ENCODE measurements around the gene USP47.

DNA sequence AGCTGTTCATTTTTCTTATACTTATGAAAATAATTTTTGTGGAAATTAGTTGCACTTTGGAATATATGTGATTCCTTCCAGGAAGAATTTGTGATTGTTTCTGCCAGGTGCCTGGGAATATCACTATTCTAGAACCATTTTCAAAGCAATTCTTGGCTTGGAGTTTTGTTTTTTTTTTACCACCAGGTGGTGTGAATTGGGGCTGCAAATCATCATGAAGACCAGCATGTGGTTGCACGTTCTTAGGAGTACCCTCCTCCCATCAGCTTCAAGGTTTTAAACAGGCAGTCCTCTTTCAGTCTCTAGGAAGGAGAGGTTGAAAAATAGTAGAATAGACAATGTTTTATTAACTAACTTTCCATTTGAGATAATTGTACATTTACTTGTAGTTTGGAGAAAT lies 25.9 kb downstream of the USP47 start:
- TF ChIP-seq, protein P1, sequence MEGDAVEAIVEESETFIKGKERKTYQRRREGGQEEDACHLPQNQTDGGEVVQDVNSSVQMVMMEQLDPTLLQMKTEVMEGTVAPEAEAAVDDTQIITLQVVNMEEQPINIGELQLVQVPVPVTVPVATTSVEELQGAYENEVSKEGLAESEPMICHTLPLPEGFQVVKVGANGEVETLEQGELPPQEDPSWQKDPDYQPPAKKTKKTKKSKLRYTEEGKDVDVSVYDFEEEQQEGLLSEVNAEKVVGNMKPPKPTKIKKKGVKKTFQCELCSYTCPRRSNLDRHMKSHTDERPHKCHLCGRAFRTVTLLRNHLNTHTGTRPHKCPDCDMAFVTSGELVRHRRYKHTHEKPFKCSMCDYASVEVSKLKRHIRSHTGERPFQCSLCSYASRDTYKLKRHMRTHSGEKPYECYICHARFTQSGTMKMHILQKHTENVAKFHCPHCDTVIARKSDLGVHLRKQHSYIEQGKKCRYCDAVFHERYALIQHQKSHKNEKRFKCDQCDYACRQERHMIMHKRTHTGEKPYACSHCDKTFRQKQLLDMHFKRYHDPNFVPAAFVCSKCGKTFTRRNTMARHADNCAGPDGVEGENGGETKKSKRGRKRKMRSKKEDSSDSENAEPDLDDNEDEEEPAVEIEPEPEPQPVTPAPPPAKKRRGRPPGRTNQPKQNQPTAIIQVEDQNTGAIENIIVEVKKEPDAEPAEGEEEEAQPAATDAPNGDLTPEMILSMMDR (IDR thresholded peaks at IDR 0.05): no peak
- no peak for TF ChIP-seq POLR2A (IDR thresholded peaks at IDR 0.05)

All from esophagus squamous epithelium (tissue), 4 donors.